K562 (cell line): ENCODE results near the gene ENO3. TPM values are rescaled to one million over a fixed set of nuclear protein-coding genes. Genes with fewer than 3 reads are reported as not detected.

Experiments used
- ATF1 ChIP-seq, 2 experiments: fragments of 450-650 bp in 1 of 2; IDR thresholded peaks; 2 replicates each; pipeline ENCODE4 v1.6.1; 2016; ENCODE audit warnings: missing compliant biosample characterization in 1 of 2, missing genetic modification characterization in 1 of 2
- CREB1 ChIP-seq, 2 experiments: sonication (generic) in 1 of 2; formaldehyde crosslinking in 1 of 2; IDR thresholded peaks; 2 replicates each; pipeline versions ENCODE4 v1.6.1 to v1.8.0; 2012 to 2022; ENCODE audit warnings: inconsistent platforms in 1 of 2, mild to moderate bottlenecking in 1 of 2, missing genetic modification reagents in 1 of 2, moderate library complexity in 1 of 2
- CSDE1 ChIP-seq, 2 experiments: fragments of 450-650 bp; IDR thresholded peaks; 2 replicates each; pipeline ENCODE4 v1.6.1; 2016; ENCODE audit warnings: mild to moderate bottlenecking in 1 of 2
- CXXC5 ChIP-seq: fragments of 250-450 bp; sonication (Bioruptor Pico); IDR thresholded peaks from 2 replicates; pipeline ENCODE4 v1.8.0; 2022; ENCODE audit warnings: inconsistent platforms, mild to moderate bottlenecking, moderate library complexity
- JUNB ChIP-seq: fragments of 450-650 bp; formaldehyde crosslinking; conservative IDR thresholded peaks from 2 replicates; pipeline ENCODE4 v1.4.0; 2020; ENCODE audit warnings: mild to moderate bottlenecking
- NR2C1 ChIP-seq, 2 experiments: fragments of 450-650 bp; IDR thresholded peaks; 2 replicates each; pipeline ENCODE4 v1.6.1; 2017; ENCODE audit warnings: mild to moderate bottlenecking in 2 of 2, antibody characterized with exemption in 1 of 2, inconsistent platforms in 1 of 2, missing compliant biosample characterization in 1 of 2, missing genetic modification characterization in 1 of 2
- NRF1 ChIP-seq, 2 experiments: fragments of 450-650 bp; IDR thresholded peaks in 1 of 2; conservative IDR thresholded peaks in 1 of 2; 2 replicates each; pipeline ENCODE4 v1.6.1; 2014; ENCODE audit warnings: mild to moderate bottlenecking in 2 of 2
- NUFIP1 ChIP-seq: fragments of 450-650 bp; IDR thresholded peaks from 2 replicates; pipeline ENCODE4 v1.6.1; 2018; ENCODE audit not compliant: partially characterized antibody
- RBBP5 ChIP-seq: fragments of 200-600 bp; sonication (generic); IDR thresholded peaks from 2 replicates; pipeline ENCODE4 v1.6.1; 2012; ENCODE audit warnings: borderline replicate concordance, mild to moderate bottlenecking, low read length, control low read depth, inconsistent platforms; ENCODE audit not compliant: insufficient read depth, poor library complexity, severe bottlenecking
- TAF1 ChIP-seq: IDR thresholded peaks from 2 replicates; pipeline ENCODE4 v1.6.1; 2011; ENCODE audit warnings: mild to moderate bottlenecking, low read length, moderate library complexity; ENCODE audit not compliant: insufficient read depth, control insufficient read depth, severe bottlenecking; ENCODE audit errors: extremely low read depth
- ZNF444 ChIP-seq: fragments of 250-450 bp; sonication (Bioruptor Pico); IDR thresholded peaks from 2 replicates; pipeline ENCODE4 v1.4.0; 2020; ENCODE audit warnings: mild to moderate bottlenecking, moderate library complexity
- ZNF589 ChIP-seq: fragments of 200-800 bp; sonication (Bioruptor generic); IDR thresholded peaks from 2 replicates; pipeline ENCODE4 v1.6.1; 2016; ENCODE audit warnings: low read depth, missing genetic modification characterization, missing compliant biosample characterization
- polyA plus RNA-seq, 8 experiments: library from polyadenylated mRNA; depleted of rRNA in 4 of 8; stranded (reverse) in 5 of 8; unstranded in 3 of 8; fragments of >200 nt; fragmentation: Nextera tagmentation in 2 of 8; fragmentation: Illumina TruSeq in 1 of 8; extraction: Ambion mirVana in 2 of 8; extraction: Trizol in 1 of 8; gene quantifications; 2 replicates each; pipeline versions ENCODE4 v1.2.1 to v1.2.3, GENCODE V29; 2011 to 2014; ENCODE audit warnings: inconsistent platforms in 1 of 8, missing spikeins in 1 of 8
- total RNA-seq, 7 experiments: library from RNA; depleted of rRNA in 6 of 7; stranded (reverse); fragments of >200 nt in 6 of 7; fragmentation: Illumina TruSeq in 2 of 7; extraction: Trizol in 2 of 7; gene quantifications; 2 replicates each; pipeline versions ENCODE4 v1.2.1 to v1.2.3, GENCODE V29; 2011 to 2021; ENCODE audit warnings: low replicate concordance in 1 of 7
- TF ChIP-seq, protein P1 (sequence below): sonication (generic); formaldehyde crosslinking; IDR thresholded peaks from 2 replicates; pipeline ENCODE4 v1.8.0; 2022; ENCODE audit warnings: missing genetic modification reagents, mild to moderate bottlenecking, moderate library complexity, borderline replicate concordance
- TF ChIP-seq, protein P2 (sequence below): fragments of 250-450 bp; sonication (Bioruptor Pico); IDR thresholded peaks from 2 replicates; pipeline ENCODE4 v1.5.0; 2021
- TF ChIP-seq, protein P3 (sequence below): fragments of 450-650 bp; IDR thresholded peaks from 2 replicates; pipeline ENCODE4 v1.6.1; 2016; ENCODE audit warnings: borderline replicate concordance
- TF ChIP-seq, protein P4 (sequence below): fragments of 250-450 bp; sonication (Bioruptor Pico); IDR thresholded peaks from 2 replicates; pipeline ENCODE4 v1.8.0; 2021; ENCODE audit warnings: mild to moderate bottlenecking, moderate library complexity
- TF ChIP-seq, protein P5 (sequence below): fragments of 250-450 bp; sonication (Bioruptor Pico); IDR thresholded peaks from 2 replicates; pipeline ENCODE4 v1.5.0; 2020; ENCODE audit warnings: mild to moderate bottlenecking, borderline replicate concordance

Gene ENO3
- total and polyA plus RNA-seq, 9 of the 15 experiments (the other 6 are each of a cell fraction or from before 2014, with no cell fraction given) = 5.7 to 17.2 (median 9.9) TPM

- TF ChIP-seq NRF1 (conservative IDR thresholded peaks at IDR 0.05 in 1 of 2, IDR thresholded peaks at IDR 0.05 in 1 of 2) (peak; percentile 15 to 42; a peak in 2 of 4 replicates), NR2C1 (IDR thresholded peaks at IDR 0.05) (no peak), NR2C1 (tag; IDR thresholded peaks at IDR 0.05) (0 out of 2 replicates have a peak, but pooled peaks have one; percentile 27), CXXC5 (CRISPR knock-in tag) (peak; percentile 36), JUNB (CRISPR knock-in tag) (no peak), RBBP5 (peak; percentile 26), CREB1 (IDR thresholded peaks at IDR 0.05) (no peak), CREB1 (CRISPR knock-in tag; IDR thresholded peaks at IDR 0.05) (peak; percentile 13; the same call in 1 of the 2 replicates), ATF1 (CRISPR knock-in tag; IDR thresholded peaks at IDR 0.05) (no peak), ATF1 (tag; IDR thresholded peaks at IDR 0.05) (peak; percentile 67), ZNF589 (no peak), TAF1 (peak; percentile 83), NUFIP1 (no peak), CSDE1 (IDR thresholded peaks at IDR 0.05) (no peak), ZNF444 (CRISPR knock-in tag) (no peak)
- TF ChIP-seq, protein P1, sequence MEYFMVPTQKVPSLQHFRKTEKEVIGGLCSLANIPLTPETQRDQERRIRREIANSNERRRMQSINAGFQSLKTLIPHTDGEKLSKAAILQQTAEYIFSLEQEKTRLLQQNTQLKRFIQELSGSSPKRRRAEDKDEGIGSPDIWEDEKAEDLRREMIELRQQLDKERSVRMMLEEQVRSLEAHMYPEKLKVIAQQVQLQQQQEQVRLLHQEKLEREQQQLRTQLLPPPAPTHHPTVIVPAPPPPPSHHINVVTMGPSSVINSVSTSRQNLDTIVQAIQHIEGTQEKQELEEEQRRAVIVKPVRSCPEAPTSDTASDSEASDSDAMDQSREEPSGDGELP (CRISPR knock-in tag) = peak; percentile 99
- TF ChIP-seq, protein P2, sequence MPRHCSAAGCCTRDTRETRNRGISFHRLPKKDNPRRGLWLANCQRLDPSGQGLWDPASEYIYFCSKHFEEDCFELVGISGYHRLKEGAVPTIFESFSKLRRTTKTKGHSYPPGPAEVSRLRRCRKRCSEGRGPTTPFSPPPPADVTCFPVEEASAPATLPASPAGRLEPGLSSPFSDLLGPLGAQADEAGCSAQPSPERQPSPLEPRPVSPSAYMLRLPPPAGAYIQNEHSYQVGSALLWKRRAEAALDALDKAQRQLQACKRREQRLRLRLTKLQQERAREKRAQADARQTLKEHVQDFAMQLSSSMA (CRISPR knock-in tag) = 0 out of 2 replicates have a peak, but pooled peaks have one; percentile 38
- TF ChIP-seq, protein P3, sequence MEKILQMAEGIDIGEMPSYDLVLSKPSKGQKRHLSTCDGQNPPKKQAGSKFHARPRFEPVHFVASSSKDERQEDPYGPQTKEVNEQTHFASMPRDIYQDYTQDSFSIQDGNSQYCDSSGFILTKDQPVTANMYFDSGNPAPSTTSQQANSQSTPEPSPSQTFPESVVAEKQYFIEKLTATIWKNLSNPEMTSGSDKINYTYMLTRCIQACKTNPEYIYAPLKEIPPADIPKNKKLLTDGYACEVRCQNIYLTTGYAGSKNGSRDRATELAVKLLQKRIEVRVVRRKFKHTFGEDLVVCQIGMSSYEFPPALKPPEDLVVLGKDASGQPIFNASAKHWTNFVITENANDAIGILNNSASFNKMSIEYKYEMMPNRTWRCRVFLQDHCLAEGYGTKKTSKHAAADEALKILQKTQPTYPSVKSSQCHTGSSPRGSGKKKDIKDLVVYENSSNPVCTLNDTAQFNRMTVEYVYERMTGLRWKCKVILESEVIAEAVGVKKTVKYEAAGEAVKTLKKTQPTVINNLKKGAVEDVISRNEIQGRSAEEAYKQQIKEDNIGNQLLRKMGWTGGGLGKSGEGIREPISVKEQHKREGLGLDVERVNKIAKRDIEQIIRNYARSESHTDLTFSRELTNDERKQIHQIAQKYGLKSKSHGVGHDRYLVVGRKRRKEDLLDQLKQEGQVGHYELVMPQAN = peak; percentile 24; the same call in 1 of the 2 replicates
- TF ChIP-seq, protein P4, sequence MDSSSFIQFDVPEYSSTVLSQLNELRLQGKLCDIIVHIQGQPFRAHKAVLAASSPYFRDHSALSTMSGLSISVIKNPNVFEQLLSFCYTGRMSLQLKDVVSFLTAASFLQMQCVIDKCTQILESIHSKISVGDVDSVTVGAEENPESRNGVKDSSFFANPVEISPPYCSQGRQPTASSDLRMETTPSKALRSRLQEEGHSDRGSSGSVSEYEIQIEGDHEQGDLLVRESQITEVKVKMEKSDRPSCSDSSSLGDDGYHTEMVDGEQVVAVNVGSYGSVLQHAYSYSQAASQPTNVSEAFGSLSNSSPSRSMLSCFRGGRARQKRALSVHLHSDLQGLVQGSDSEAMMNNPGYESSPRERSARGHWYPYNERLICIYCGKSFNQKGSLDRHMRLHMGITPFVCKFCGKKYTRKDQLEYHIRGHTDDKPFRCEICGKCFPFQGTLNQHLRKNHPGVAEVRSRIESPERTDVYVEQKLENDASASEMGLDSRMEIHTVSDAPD (CRISPR knock-in tag) = no peak
- TF ChIP-seq, protein P5, sequence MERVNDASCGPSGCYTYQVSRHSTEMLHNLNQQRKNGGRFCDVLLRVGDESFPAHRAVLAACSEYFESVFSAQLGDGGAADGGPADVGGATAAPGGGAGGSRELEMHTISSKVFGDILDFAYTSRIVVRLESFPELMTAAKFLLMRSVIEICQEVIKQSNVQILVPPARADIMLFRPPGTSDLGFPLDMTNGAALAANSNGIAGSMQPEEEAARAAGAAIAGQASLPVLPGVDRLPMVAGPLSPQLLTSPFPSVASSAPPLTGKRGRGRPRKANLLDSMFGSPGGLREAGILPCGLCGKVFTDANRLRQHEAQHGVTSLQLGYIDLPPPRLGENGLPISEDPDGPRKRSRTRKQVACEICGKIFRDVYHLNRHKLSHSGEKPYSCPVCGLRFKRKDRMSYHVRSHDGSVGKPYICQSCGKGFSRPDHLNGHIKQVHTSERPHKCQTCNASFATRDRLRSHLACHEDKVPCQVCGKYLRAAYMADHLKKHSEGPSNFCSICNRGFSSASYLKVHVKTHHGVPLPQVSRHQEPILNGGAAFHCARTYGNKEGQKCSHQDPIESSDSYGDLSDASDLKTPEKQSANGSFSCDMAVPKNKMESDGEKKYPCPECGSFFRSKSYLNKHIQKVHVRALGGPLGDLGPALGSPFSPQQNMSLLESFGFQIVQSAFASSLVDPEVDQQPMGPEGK (CRISPR knock-in tag) = no peak
These were observed 16.9 kb downstream of the ENO3 start, which contains the start of gene SPAG7 (continued) for GRCh38 chr17:4967539-4968485.
